Activated T-helper 1 cell treated with anti-CD3 and anti-CD28 coated beads, Interleukin-12 subunit alpha, Interleukin-12 subunit beta, Interleukin-2, Interleukin-4 antibody, amounts not matched to agents 30 ng/mL and 10 ng/mL and 1 ng/mL, durations not matched to agents 14 hours and 24 hours and 36 hours (primary cell): ENCODE measurements around the gene RNF150. TPM values are rescaled to one million over a fixed set of nuclear protein-coding genes. Genes with fewer than 3 reads are reported as not detected.
"Not testable (repeated sequence)": the region's sequence is repeated elsewhere in the genome, so short reads cannot be mapped to it uniquely, and the experiment has no call there.

Source experiments
- DNase-seq: peaks from one replicate; pipeline ENCODE4 v3.0.0; 2021; ENCODE audit warnings: low spot score
- H3K27ac Mint-ChIP-seq: one replicate; pipeline ENCODE4 v1.8.0; 2021; ENCODE audit warnings: mild to moderate bottlenecking, mixed read lengths
- H3K27me3 Mint-ChIP-seq: one replicate; pipeline ENCODE4 v1.8.0; 2022; ENCODE audit warnings: mild to moderate bottlenecking, moderate library complexity, mixed read lengths; ENCODE audit not compliant: insufficient read depth
- H3K36me3 Mint-ChIP-seq: one replicate; pipeline ENCODE4 v1.8.0; 2021; ENCODE audit warnings: low read depth, mixed read lengths
- H3K4me1 Mint-ChIP-seq: one replicate; pipeline ENCODE4 v1.8.0; 2021; ENCODE audit warnings: low read depth, mixed read lengths
- H3K4me3 Mint-ChIP-seq: one replicate; pipeline ENCODE4 v1.8.0; 2021; ENCODE audit warnings: mild to moderate bottlenecking, moderate library complexity, mixed read lengths
- H3K9me3 Mint-ChIP-seq: one replicate; pipeline ENCODE4 v1.8.0; 2021; ENCODE audit warnings: mixed read lengths
- intact Hi-C: fragments of 100-400 bp; cut with micrococcal nuclease; formaldehyde crosslinking; loops from one replicate; pipeline ENCODE4 v1.15.1; 2024
- total RNA-seq: library from RNA; stranded (reverse); gene quantifications from 2 replicates; pipeline ENCODE4 v1.2.3, GENCODE V29; 2022

The RNF150 gene
- total RNA-seq, 1 donor from 2014 or later = not detected

GRCh38 chr4:141056473-141056872, 76.8 kb downstream of the RNF150 start:
- DNase-seq = no peak
- Mint-ChIP-seq H3K9me3 (peaks cover 5% of the 10 kb centered on the region), H3K4me1 (no peaks in the 10 kb centered on the region), H3K27ac (no peak overlapping the region), H3K4me3 (no peak overlapping the region), H3K36me3 (no peaks in the 10 kb centered on the region), H3K27me3 (peaks cover 2% of the 10 kb centered on the region)
- intact Hi-C loops = no loop called here

GRCh38 chr4:141054446-141054845, 78.8 kb downstream of the RNF150 start:
- DNase-seq = no peak
- Mint-ChIP-seq H3K4me1 (no peaks in the 10 kb centered on the region), H3K27me3 (peaks cover 2% of the 10 kb centered on the region), H3K9me3 (peaks cover 8% of the 10 kb centered on the region), H3K4me3 (no peak overlapping the region), H3K27ac (no peak overlapping the region), H3K36me3 (no peaks in the 10 kb centered on the region)
- intact Hi-C loops = no loop called here

GRCh38 chr4:141050999-141051398, 82.3 kb downstream of the RNF150 start:
- H3K4me3 Mint-ChIP-seq, H3K27me3 Mint-ChIP-seq, H3K27ac Mint-ChIP-seq, H3K9me3 Mint-ChIP-seq, H3K4me1 Mint-ChIP-seq, intact Hi-C loops, H3K36me3 Mint-ChIP-seq, DNase-seq: not testable (repeated sequence)

GRCh38 chr4:141047228-141047884, 85.9 kb downstream of the RNF150 start:
- intact Hi-C loops = no loop called here
- H3K4me3 Mint-ChIP-seq = no peak overlapping the region

GRCh38 chr4:141046255-141046654, 87.0 kb downstream of the RNF150 start:
- Mint-ChIP-seq H3K27ac (no peak overlapping the region), H3K9me3 (peaks cover under 1% of the 10 kb centered on the region), H3K36me3 (no peaks in the 10 kb centered on the region), H3K4me1 (no peaks in the 10 kb centered on the region), H3K4me3 (no peak overlapping the region), H3K27me3 (peaks cover 2% of the 10 kb centered on the region)
- no peak for DNase-seq
- intact Hi-C loops = no loop called here

More at GRCh38 chr4:141047228-141047884, 85.9 kb downstream of the RNF150 start:
- Mint-ChIP-seq H3K4me1 (no peaks in the 10 kb centered on the region), H3K36me3 (no peaks in the 10 kb centered on the region), H3K27me3 (peaks cover under 1% of the 10 kb centered on the region), H3K27ac (no peak overlapping the region), H3K9me3 (peaks cover 8% of the 10 kb centered on the region)
- DNase-seq = no peak

GRCh38 chr4:141045848-141046247, 87.4 kb downstream of the RNF150 start:
- intact Hi-C loops = no loop called here
- H3K27me3 Mint-ChIP-seq = peaks cover 2% of the 10 kb centered on the region
- no peaks in the 10 kb centered on the region for H3K9me3 Mint-ChIP-seq
- no peak overlapping the region for H3K27ac Mint-ChIP-seq
- H3K36me3 Mint-ChIP-seq = no peaks in the 10 kb centered on the region
- no peaks in the 10 kb centered on the region for H3K4me1 Mint-ChIP-seq
- no peak overlapping the region for H3K4me3 Mint-ChIP-seq
- DNase-seq = no peak

- Mint-ChIP-seq H3K4me3 (no peak overlapping the region), H3K27me3 (peaks cover 2% of the 10 kb centered on the region), H3K4me1 (no peaks in the 10 kb centered on the region), H3K27ac (no peak overlapping the region), H3K9me3 (no peaks in the 10 kb centered on the region), H3K36me3 (no peaks in the 10 kb centered on the region)
- intact Hi-C loops = no loop called here
- no peak for DNase-seq
These were observed 92.2 kb downstream of the RNF150 start for GRCh38 chr4:141041021-141041476.

- no peak for DNase-seq
- Mint-ChIP-seq H3K36me3 (no peaks in the 10 kb centered on the region), H3K4me3 (no peak overlapping the region), H3K9me3 (no peaks in the 10 kb centered on the region), H3K4me1 (no peaks in the 10 kb centered on the region), H3K27me3 (peaks cover 2% of the 10 kb centered on the region), H3K27ac (no peak overlapping the region)
- intact Hi-C loops = no loop called here
These were observed 94.1 kb downstream of the RNF150 start for GRCh38 chr4:141039156-141039555.

- H3K4me3 Mint-ChIP-seq = no peak overlapping the region
- intact Hi-C loops = no loop called here
- H3K9me3 Mint-ChIP-seq = no peaks in the 10 kb centered on the region
These were observed 94.8 kb downstream of the RNF150 start for GRCh38 chr4:141038428-141038827.

GRCh38 chr4:141037446-141037845, 95.8 kb downstream of the RNF150 start:
- Mint-ChIP-seq H3K27me3 (peaks cover 2% of the 10 kb centered on the region), H3K36me3 (no peaks in the 10 kb centered on the region), H3K4me3 (no peak overlapping the region), H3K4me1 (no peaks in the 10 kb centered on the region), H3K27ac (no peak overlapping the region), H3K9me3 (no peaks in the 10 kb centered on the region)
- intact Hi-C loops = no loop called here
- no peak for DNase-seq

More at GRCh38 chr4:141038428-141038827, 94.8 kb downstream of the RNF150 start:
- Mint-ChIP-seq H3K27me3 (peaks cover 2% of the 10 kb centered on the region), H3K36me3 (no peaks in the 10 kb centered on the region), H3K27ac (no peak overlapping the region), H3K4me1 (no peaks in the 10 kb centered on the region)
- no peak for DNase-seq

GRCh38 chr4:141036786-141037185, 96.5 kb downstream of the RNF150 start:
- DNase-seq = no peak
- H3K27ac Mint-ChIP-seq = no peak overlapping the region
- intact Hi-C loops = no loop called here
- H3K36me3 Mint-ChIP-seq = no peaks in the 10 kb centered on the region
- H3K9me3 Mint-ChIP-seq = no peaks in the 10 kb centered on the region
- H3K4me1 Mint-ChIP-seq = no peaks in the 10 kb centered on the region
- no peak overlapping the region for H3K4me3 Mint-ChIP-seq
- H3K27me3 Mint-ChIP-seq = no peaks in the 10 kb centered on the region

GRCh38 chr4:141035920-141036319, 97.3 kb downstream of the RNF150 start:
- intact Hi-C loops = no loop called here
- Mint-ChIP-seq H3K27ac (no peak overlapping the region), H3K27me3 (no peaks in the 10 kb centered on the region), H3K4me3 (no peak overlapping the region), H3K36me3 (no peaks in the 10 kb centered on the region), H3K4me1 (no peaks in the 10 kb centered on the region), H3K9me3 (no peaks in the 10 kb centered on the region)
- no peak for DNase-seq

GRCh38 chr4:141028024-141028529, 105.2 kb downstream of the RNF150 start:
- Mint-ChIP-seq H3K9me3 (no peaks in the 10 kb centered on the region), H3K27ac (no peak overlapping the region), H3K27me3 (peaks cover 1% of the 10 kb centered on the region), H3K4me3 (no peak overlapping the region), H3K36me3 (no peaks in the 10 kb centered on the region), H3K4me1 (no peaks in the 10 kb centered on the region)
- intact Hi-C loops = no loop called here
- DNase-seq = no peak

- intact Hi-C loops = no loop called here
- no peak overlapping the region for H3K4me3 Mint-ChIP-seq
- H3K4me1 Mint-ChIP-seq = no peaks in the 10 kb centered on the region
- H3K27ac Mint-ChIP-seq = no peak overlapping the region
- H3K27me3 Mint-ChIP-seq = peaks cover 1% of the 10 kb centered on the region
- no peaks in the 10 kb centered on the region for H3K36me3 Mint-ChIP-seq
- no peaks in the 10 kb centered on the region for H3K9me3 Mint-ChIP-seq
- DNase-seq = no peak
These were observed 105.8 kb downstream of the RNF150 start for GRCh38 chr4:141027421-141027820.
